ENCODE data around the gene GSS.
"Not testable (repeated sequence)": the region's sequence is repeated elsewhere in the genome, so short reads cannot be mapped to it uniquely, and the experiment has no call there.

GSS gene

GRCh38 chr20:34920055-34920454, 35.6 kb downstream of the GSS start:
- in situ Hi-C loops (cut with HindIII; ENCODE audit: low sequenced_read_pairs): no loop called here
- TF ChIP-seq CTCF (IDR thresholded peaks at IDR 0.05; ENCODE audit: low read depth, low read length): no peak
- H3K4me3 ChIP-seq (ENCODE audit: low read depth, low read length): no peak overlapping the region
- DNase-seq (ENCODE audit: low read depth, low spot score): no peak

- no peak for TF ChIP-seq CTCF (IDR thresholded peaks at IDR 0.05; ENCODE audit: low read depth, low read length)
- no peak for DNase-seq (ENCODE audit: low read depth, low spot score)
These were observed 38.7 kb downstream of the GSS start for GRCh38 chr20:34916774-34917354.

GRCh38 chr20:34915749-34916455, 39.7 kb downstream of the GSS start:
- in situ Hi-C loops (cut with HindIII; ENCODE audit: low sequenced_read_pairs): no loop called here
- TF ChIP-seq CTCF (IDR thresholded peaks at IDR 0.05; ENCODE audit: low read depth, low read length): no peak
- H3K4me3 ChIP-seq (ENCODE audit: low read depth, low read length): no peak overlapping the region

More at GRCh38 chr20:34916774-34917354, 38.7 kb downstream of the GSS start:
- H3K4me3 ChIP-seq (ENCODE audit: low read depth, low read length): no peak overlapping the region
- in situ Hi-C loops (cut with HindIII; ENCODE audit: low sequenced_read_pairs): no loop called here

GRCh38 chr20:34915131-34915530, 40.5 kb downstream of the GSS start:
- no peak for TF ChIP-seq CTCF (IDR thresholded peaks at IDR 0.05; ENCODE audit: low read depth, low read length)
- in situ Hi-C loops (cut with HindIII; ENCODE audit: low sequenced_read_pairs): no loop called here
- H3K4me3 ChIP-seq (ENCODE audit: low read depth, low read length): no peak overlapping the region
- DNase-seq (ENCODE audit: low read depth, low spot score): no peak

More at GRCh38 chr20:34915749-34916455, 39.7 kb downstream of the GSS start:
- no peak for DNase-seq (ENCODE audit: low read depth, low spot score)

GRCh38 chr20:34907616-34908469, 47.8 kb downstream of the GSS start:
- in situ Hi-C loops (cut with HindIII; ENCODE audit: low sequenced_read_pairs): no loop called here
- DNase-seq (ENCODE audit: low read depth, low spot score): peak; percentile 84
- TF ChIP-seq CTCF (IDR thresholded peaks at IDR 0.05; ENCODE audit: low read depth, low read length): no peak
- H3K4me3 ChIP-seq (ENCODE audit: low read depth, low read length): no peak overlapping the region

GRCh38 chr20:34904202-34904621, 51.4 kb downstream of the GSS start:
- in situ Hi-C loops (cut with HindIII; ENCODE audit: low sequenced_read_pairs): no loop called here
- DNase-seq (ENCODE audit: low read depth, low spot score): no peak

GRCh38 chr20:34898731-34899130, 56.9 kb downstream of the GSS start:
- DNase-seq (ENCODE audit: low read depth, low spot score); H3K4me3 ChIP-seq (ENCODE audit: low read depth, low read length); in situ Hi-C loops (cut with HindIII; ENCODE audit: low sequenced_read_pairs): not testable (repeated sequence)

More at GRCh38 chr20:34904202-34904621, 51.4 kb downstream of the GSS start:
- no peak overlapping the region for H3K4me3 ChIP-seq (ENCODE audit: low read depth, low read length)
- TF ChIP-seq CTCF (IDR thresholded peaks at IDR 0.05; ENCODE audit: low read depth, low read length): no peak

GRCh38 chr20:34898129-34898528, 57.5 kb downstream of the GSS start:
- in situ Hi-C loops (cut with HindIII; ENCODE audit: low sequenced_read_pairs); H3K4me3 ChIP-seq (ENCODE audit: low read depth, low read length); DNase-seq (ENCODE audit: low read depth, low spot score): not testable (repeated sequence)

Measured in astrocyte of the spinal cord (primary cell).